NB4 (cell line): ENCODE data around the gene POU2AF2.
"Not testable (repeated sequence)": the region's sequence is repeated elsewhere in the genome, so short reads cannot be mapped to it uniquely, and the experiment has no call there.

Experiments
- DNase-seq: peaks from one replicate; pipeline ENCODE4 v3.0.0; 2010; ENCODE audit warnings: low read depth
- H3K4me3 ChIP-seq: one replicate; pipeline ENCODE4 v1.5.1; 2011; ENCODE audit warnings: mild to moderate bottlenecking, low read depth, low read length, moderate library complexity
- CTCF ChIP-seq: IDR thresholded peaks from one replicate; pipeline ENCODE4 v1.5.1; 2012; ENCODE audit warnings: low read depth, low read length
- MAX ChIP-seq: IDR thresholded peaks from 2 replicates; pipeline ENCODE4 v1.6.1; 2011; ENCODE audit warnings: low read depth, low read length
- MYC ChIP-seq: IDR thresholded peaks from 2 replicates; pipeline ENCODE4 v1.6.1; 2011; ENCODE audit warnings: low read depth, low read length
- POLR2A ChIP-seq: IDR thresholded peaks from 2 replicates; pipeline ENCODE4 v1.6.1; 2011; ENCODE audit warnings: mild to moderate bottlenecking; ENCODE audit not compliant: insufficient read length; ENCODE audit errors: extremely low read depth

Gene POU2AF2

GRCh38 chr11:111308140-111308539, 62.6 kb downstream of the POU2AF2 start:
- TF ChIP-seq CTCF (no peak), MAX (no peak), POLR2A (no peak), MYC (no peak)
- DNase-seq = no peak

GRCh38 chr11:111309215-111309915, 63.8 kb downstream of the POU2AF2 start:
- TF ChIP-seq CTCF (no peak), MYC (no peak), MAX (no peak), POLR2A (no peak)
- no peak for DNase-seq
- no peak overlapping the region for H3K4me3 ChIP-seq

More at GRCh38 chr11:111308140-111308539, 62.6 kb downstream of the POU2AF2 start:
- no peak overlapping the region for H3K4me3 ChIP-seq

- no peak overlapping the region for H3K4me3 ChIP-seq
- no peak for TF ChIP-seq POLR2A
- peak; percentile 15 for DNase-seq
Observed at GRCh38 chr11:111310088-111310487, 64.6 kb downstream of the POU2AF2 start.

GRCh38 chr11:111310723-111311122, 65.2 kb downstream of the POU2AF2 start:
- no peak overlapping the region for H3K4me3 ChIP-seq
- TF ChIP-seq MAX = no peak
- no peak for TF ChIP-seq CTCF
- TF ChIP-seq MYC = no peak
- no peak for TF ChIP-seq POLR2A
- no peak for DNase-seq

- DNase-seq = no peak
- H3K4me3 ChIP-seq = no peak overlapping the region
- no peak for TF ChIP-seq CTCF
- no peak for TF ChIP-seq MAX
- TF ChIP-seq POLR2A = no peak
- no peak for TF ChIP-seq MYC
Observed at GRCh38 chr11:111312076-111312475, 66.6 kb downstream of the POU2AF2 start.

GRCh38 chr11:111319296-111319695, 73.8 kb downstream of the POU2AF2 start:
- DNase-seq = no peak
- no peak for TF ChIP-seq POLR2A
- TF ChIP-seq CTCF = no peak
- no peak for TF ChIP-seq MAX
- TF ChIP-seq MYC = no peak
- no peak overlapping the region for H3K4me3 ChIP-seq

- not testable (repeated sequence) for H3K4me3 ChIP-seq, DNase-seq
Observed at GRCh38 chr11:111320199-111320598, 74.7 kb downstream of the POU2AF2 start.
